Endothelial cell of umbilical vein (primary cell): ENCODE measurements around the gene GIT2.

Experiments used
- EZH2 ChIP-seq: IDR thresholded peaks from 2 replicates; pipeline ENCODE4 v1.6.1; 2012; ENCODE audit warnings: borderline replicate concordance, low read depth, mild to moderate bottlenecking, moderate library complexity, low read length, inconsistent platforms; ENCODE audit not compliant: severe bottlenecking
- FOS ChIP-seq: IDR thresholded peaks from 2 replicates; pipeline ENCODE4 v1.6.1; 2011; ENCODE audit warnings: mild to moderate bottlenecking, low read length, moderate library complexity, borderline replicate concordance; ENCODE audit not compliant: insufficient read depth
- POLR2A ChIP-seq: IDR thresholded peaks from 2 replicates; pipeline ENCODE4 v1.6.1; 2012; ENCODE audit warnings: low read depth, mild to moderate bottlenecking, control low read depth, low read length
- POLR2AphosphoS5 ChIP-seq: IDR thresholded peaks from 2 replicates; pipeline ENCODE4 v1.6.1; 2012; ENCODE audit warnings: low read depth, mild to moderate bottlenecking, control low read depth, low read length, moderate library complexity; ENCODE audit not compliant: insufficient read depth
- TF ChIP-seq, protein P1 (sequence below), 2 donors: IDR thresholded peaks; 1 replicate in 1 of 2; 2 replicates in 1 of 2; pipeline ENCODE4 v1.5.1; 2011; ENCODE audit warnings: low read length in 2 of 2, mild to moderate bottlenecking in 2 of 2, moderate library complexity in 2 of 2, control low read depth in 1 of 2, inconsistent platforms in 1 of 2, low read depth in 1 of 2; ENCODE audit not compliant: insufficient read depth in 1 of 2; ENCODE audit errors: extremely low read depth in 1 of 2
- TF ChIP-seq, protein P2 (sequence below): IDR thresholded peaks from 2 replicates; pipeline ENCODE4 v1.6.1; 2011; ENCODE audit not compliant: insufficient read depth, insufficient read length

DNA sequence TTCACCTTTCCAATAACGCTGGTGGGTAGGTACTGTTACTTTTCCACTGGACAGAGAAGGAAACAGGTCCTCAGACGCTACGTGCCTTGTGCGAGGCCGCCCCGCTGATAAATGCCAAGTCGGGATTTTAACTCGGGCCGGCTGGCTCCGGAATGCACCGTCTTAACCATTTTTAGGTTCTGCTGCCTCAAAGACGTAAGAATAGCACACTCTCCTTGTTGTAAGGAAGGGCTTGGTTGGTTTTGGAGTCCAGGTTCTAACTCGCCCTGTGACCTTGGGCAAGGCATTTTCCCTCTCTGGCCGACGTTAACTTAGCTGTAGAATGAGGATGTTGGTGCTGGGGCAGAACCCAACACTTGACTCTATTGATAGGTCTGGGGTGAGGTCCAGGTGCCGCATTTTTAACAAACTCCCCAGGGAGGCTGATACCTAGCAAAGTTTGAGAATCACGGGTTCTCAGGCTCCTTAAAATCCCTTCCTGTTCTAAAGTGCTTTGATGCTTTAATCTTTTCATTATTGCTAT is 3.9 kb upstream of the GIT2 start:
- TF ChIP-seq, protein P1, sequence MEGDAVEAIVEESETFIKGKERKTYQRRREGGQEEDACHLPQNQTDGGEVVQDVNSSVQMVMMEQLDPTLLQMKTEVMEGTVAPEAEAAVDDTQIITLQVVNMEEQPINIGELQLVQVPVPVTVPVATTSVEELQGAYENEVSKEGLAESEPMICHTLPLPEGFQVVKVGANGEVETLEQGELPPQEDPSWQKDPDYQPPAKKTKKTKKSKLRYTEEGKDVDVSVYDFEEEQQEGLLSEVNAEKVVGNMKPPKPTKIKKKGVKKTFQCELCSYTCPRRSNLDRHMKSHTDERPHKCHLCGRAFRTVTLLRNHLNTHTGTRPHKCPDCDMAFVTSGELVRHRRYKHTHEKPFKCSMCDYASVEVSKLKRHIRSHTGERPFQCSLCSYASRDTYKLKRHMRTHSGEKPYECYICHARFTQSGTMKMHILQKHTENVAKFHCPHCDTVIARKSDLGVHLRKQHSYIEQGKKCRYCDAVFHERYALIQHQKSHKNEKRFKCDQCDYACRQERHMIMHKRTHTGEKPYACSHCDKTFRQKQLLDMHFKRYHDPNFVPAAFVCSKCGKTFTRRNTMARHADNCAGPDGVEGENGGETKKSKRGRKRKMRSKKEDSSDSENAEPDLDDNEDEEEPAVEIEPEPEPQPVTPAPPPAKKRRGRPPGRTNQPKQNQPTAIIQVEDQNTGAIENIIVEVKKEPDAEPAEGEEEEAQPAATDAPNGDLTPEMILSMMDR (IDR thresholded peaks at IDR 0.05; ENCODE audit: extremely low read depth in 1 of 2, insufficient read depth in 1 of 2, low read depth in 1 of 2, low read length in 2 of 2) = no peak
- TF ChIP-seq EZH2 (no peak), POLR2A (no peak), FOS (no peak), POLR2AphosphoS5 (no peak)
- TF ChIP-seq, protein P2, sequence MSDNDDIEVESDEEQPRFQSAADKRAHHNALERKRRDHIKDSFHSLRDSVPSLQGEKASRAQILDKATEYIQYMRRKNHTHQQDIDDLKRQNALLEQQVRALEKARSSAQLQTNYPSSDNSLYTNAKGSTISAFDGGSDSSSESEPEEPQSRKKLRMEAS = no peak
